ENCODE results near the gene SERPINH1. TPM values are rescaled to one million over a fixed set of nuclear protein-coding genes. Genes with fewer than 3 reads are reported as not detected.
A peak's percentile ranks its signal among the peaks of the same experiment; 100 is the strongest.

Gene SERPINH1
- polyA plus RNA-seq, 4 donors = 8.1 to 151 (median 33.6) TPM

- no peaks in the 10 kb centered on the region for H3K9me3 ChIP-seq (ENCODE audit: control insufficient read depth in 2 of 2, insufficient read depth in 1 of 2, low read depth in 1 of 2, low read length in 1 of 2)
- no peak overlapping the region for H3K4me3 ChIP-seq (ENCODE audit: low read depth in 1 of 3, low read length in 3 of 3)
- peaks cover 0 to 4% (median 0%) of the 10 kb centered on the region in 3 donors for H3K27me3 ChIP-seq (ENCODE audit: control insufficient read depth in 3 of 3, insufficient read depth in 3 of 3, low read length in 3 of 3)
- DNase-seq (no peak), FAIRE-seq (no peak)
- H3K4me1 ChIP-seq (ENCODE audit: control insufficient read depth in 3 of 3, insufficient read depth in 2 of 3, low read depth in 1 of 3, low read length in 2 of 3) = peaks cover 0 to 30% (median 0%) of the 10 kb centered on the region in 3 donors
- no peaks in the 10 kb centered on the region for H3K36me3 ChIP-seq (ENCODE audit: control insufficient read depth in 3 of 3, insufficient read depth in 2 of 3, low read depth in 1 of 3, low read length in 3 of 3)
- WGBS, 3 donors = 94 to 96% (median 94%) methylated on average over 5 of the region's 5 CpGs
- H3K27ac ChIP-seq (ENCODE audit: low read depth in 1 of 3, low read length in 2 of 3) = no peak overlapping the region
Measured at GRCh38 chr11:75527130-75527529, 34.9 kb upstream of the SERPINH1 start.

GRCh38 chr11:75527938-75528735 is 33.9 kb upstream of the SERPINH1 start:
- WGBS, 3 donors = 61 to 65% (median 62%) methylated on average over 10 of the region's 10 CpGs
- DNase-seq (no peak), FAIRE-seq (no peak)
- H3K9me3 ChIP-seq (ENCODE audit: control insufficient read depth in 2 of 2, insufficient read depth in 1 of 2, low read depth in 1 of 2, low read length in 1 of 2) = no peaks in the 10 kb centered on the region
- H3K4me3 ChIP-seq (ENCODE audit: low read depth in 1 of 3, low read length in 3 of 3) = no peak overlapping the region
- H3K27ac ChIP-seq (ENCODE audit: low read depth in 1 of 3, low read length in 2 of 3) = no peak overlapping the region
- H3K27me3 ChIP-seq (ENCODE audit: control insufficient read depth in 3 of 3, insufficient read depth in 3 of 3, low read length in 3 of 3) = peaks cover 0 to 4% (median 0%) of the 10 kb centered on the region in 3 donors
- H3K4me1 ChIP-seq (ENCODE audit: control insufficient read depth in 3 of 3, insufficient read depth in 2 of 3, low read depth in 1 of 3, low read length in 2 of 3) = peaks cover 0 to 22% (median 0%) of the 10 kb centered on the region in 3 donors
- no peaks in the 10 kb centered on the region for H3K36me3 ChIP-seq (ENCODE audit: control insufficient read depth in 3 of 3, insufficient read depth in 2 of 3, low read depth in 1 of 3, low read length in 3 of 3)

- WGBS, 3 donors = 74 to 88% (median 87%) methylated on average over 3 of the region's 3 CpGs
Measured at GRCh38 chr11:75530577-75530976, 31.5 kb upstream of the SERPINH1 start.

GRCh38 chr11:75531325-75531724 is 30.7 kb upstream of the SERPINH1 start:
- H3K36me3 ChIP-seq (ENCODE audit: control insufficient read depth in 3 of 3, insufficient read depth in 2 of 3, low read depth in 1 of 3, low read length in 3 of 3) = no peaks in the 10 kb centered on the region
- H3K4me1 ChIP-seq (ENCODE audit: control insufficient read depth in 3 of 3, insufficient read depth in 2 of 3, low read depth in 1 of 3, low read length in 2 of 3) = peaks cover 0 to 17% (median 0%) of the 10 kb centered on the region in 3 donors
- FAIRE-seq = no peak
- no peaks in the 10 kb centered on the region for H3K9me3 ChIP-seq (ENCODE audit: control insufficient read depth in 2 of 2, insufficient read depth in 1 of 2, low read depth in 1 of 2, low read length in 1 of 2)
- WGBS, 3 donors = 75 to 89% (median 77%) methylated on average over 4 of the region's 4 CpGs
- DNase-seq = no peak
- H3K27ac ChIP-seq (ENCODE audit: low read depth in 1 of 3, low read length in 2 of 3) = no peak overlapping the region
- no peak overlapping the region for H3K4me3 ChIP-seq (ENCODE audit: low read depth in 1 of 3, low read length in 3 of 3)
- no peaks in the 10 kb centered on the region for H3K27me3 ChIP-seq (ENCODE audit: control insufficient read depth in 3 of 3, insufficient read depth in 3 of 3, low read length in 3 of 3)

More at GRCh38 chr11:75530577-75530976, 31.5 kb upstream of the SERPINH1 start:
- no peaks in the 10 kb centered on the region for H3K36me3 ChIP-seq (ENCODE audit: control insufficient read depth in 3 of 3, insufficient read depth in 2 of 3, low read depth in 1 of 3, low read length in 3 of 3)
- H3K27me3 ChIP-seq (ENCODE audit: control insufficient read depth in 3 of 3, insufficient read depth in 3 of 3, low read length in 3 of 3) = no peaks in the 10 kb centered on the region
- H3K9me3 ChIP-seq (ENCODE audit: control insufficient read depth in 2 of 2, insufficient read depth in 1 of 2, low read depth in 1 of 2, low read length in 1 of 2) = no peaks in the 10 kb centered on the region
- H3K4me3 ChIP-seq (ENCODE audit: low read depth in 1 of 3, low read length in 3 of 3) = no peak overlapping the region
- FAIRE-seq = no peak
- no peak for DNase-seq
- H3K4me1 ChIP-seq (ENCODE audit: control insufficient read depth in 3 of 3, insufficient read depth in 2 of 3, low read depth in 1 of 3, low read length in 2 of 3) = peaks cover 0 to 17% (median 0%) of the 10 kb centered on the region in 3 donors
- no peak overlapping the region for H3K27ac ChIP-seq (ENCODE audit: low read depth in 1 of 3, low read length in 2 of 3)

GRCh38 chr11:75532200-75533048 is 29.6 kb upstream of the SERPINH1 start:
- DNase-seq (peak; percentile 82 to 83), FAIRE-seq (no peak)
- H3K9me3 ChIP-seq (ENCODE audit: control insufficient read depth in 2 of 2, insufficient read depth in 1 of 2, low read depth in 1 of 2, low read length in 1 of 2) = no peaks in the 10 kb centered on the region
- H3K27ac ChIP-seq (ENCODE audit: low read depth in 1 of 3, low read length in 2 of 3) = no peak overlapping the region
- peaks cover 0 to 13% (median 0%) of the 10 kb centered on the region in 3 donors for H3K4me1 ChIP-seq (ENCODE audit: control insufficient read depth in 3 of 3, insufficient read depth in 2 of 3, low read depth in 1 of 3, low read length in 2 of 3)
- H3K27me3 ChIP-seq (ENCODE audit: control insufficient read depth in 3 of 3, insufficient read depth in 3 of 3, low read length in 3 of 3) = no peaks in the 10 kb centered on the region
- WGBS, 3 donors = 34 to 42% (median 41%) methylated on average over 7 of the region's 7 CpGs
- H3K4me3 ChIP-seq (ENCODE audit: low read depth in 1 of 3, low read length in 3 of 3) = no peak overlapping the region
- no peaks in the 10 kb centered on the region for H3K36me3 ChIP-seq (ENCODE audit: control insufficient read depth in 3 of 3, insufficient read depth in 2 of 3, low read depth in 1 of 3, low read length in 3 of 3)

GRCh38 chr11:75533896-75534258 is 28.2 kb upstream of the SERPINH1 start:
- WGBS, 3 donors = 13 to 55% (median 24%) methylated on average over 1 of the region's 1 CpG
- Histone ChIP-seq H3K27ac (ENCODE audit: low read depth in 1 of 3, low read length in 2 of 3) (peak overlapping the region in 1 of 3 donors; percentile 19), H3K9me3 (ENCODE audit: control insufficient read depth in 2 of 2, insufficient read depth in 1 of 2, low read depth in 1 of 2, low read length in 1 of 2) (no peaks in the 10 kb centered on the region), H3K4me3 (ENCODE audit: low read depth in 1 of 3, low read length in 3 of 3) (no peak overlapping the region), H3K27me3 (ENCODE audit: control insufficient read depth in 3 of 3, insufficient read depth in 3 of 3, low read length in 3 of 3) (no peaks in the 10 kb centered on the region), H3K36me3 (ENCODE audit: control insufficient read depth in 3 of 3, insufficient read depth in 2 of 3, low read depth in 1 of 3, low read length in 3 of 3) (no peaks in the 10 kb centered on the region), H3K4me1 (ENCODE audit: control insufficient read depth in 3 of 3, insufficient read depth in 2 of 3, low read depth in 1 of 3, low read length in 2 of 3) (peaks cover 0 to 13% (median 0%) of the 10 kb centered on the region in 3 donors)
- DNase-seq = no peak
- FAIRE-seq = no peak

GRCh38 chr11:75534259-75535069 is 27.6 kb upstream of the SERPINH1 start:
- H3K27me3 ChIP-seq (ENCODE audit: control insufficient read depth in 3 of 3, insufficient read depth in 3 of 3, low read length in 3 of 3) = no peaks in the 10 kb centered on the region
- FAIRE-seq = no peak
- H3K4me3 ChIP-seq (ENCODE audit: low read depth in 1 of 3, low read length in 3 of 3) = no peak overlapping the region
- H3K4me1 ChIP-seq (ENCODE audit: control insufficient read depth in 3 of 3, insufficient read depth in 2 of 3, low read depth in 1 of 3, low read length in 2 of 3) = peaks cover 0 to 13% (median 0%) of the 10 kb centered on the region in 3 donors
- peak; percentile 87 to 91 for DNase-seq
- no peaks in the 10 kb centered on the region for H3K9me3 ChIP-seq (ENCODE audit: control insufficient read depth in 2 of 2, insufficient read depth in 1 of 2, low read depth in 1 of 2, low read length in 1 of 2)
- WGBS, 3 donors = 22 to 42% (median 33%) methylated on average over 15 of the region's 15 CpGs
- H3K36me3 ChIP-seq (ENCODE audit: control insufficient read depth in 3 of 3, insufficient read depth in 2 of 3, low read depth in 1 of 3, low read length in 3 of 3) = no peaks in the 10 kb centered on the region
- peak overlapping the region in 2 of 3 donors; percentile 50 to 65 for H3K27ac ChIP-seq (ENCODE audit: low read depth in 1 of 3, low read length in 2 of 3)

- H3K27ac ChIP-seq (ENCODE audit: low read depth in 1 of 3, low read length in 2 of 3) = peak overlapping the region in 2 of 3 donors; percentile 50 to 65
- WGBS, 3 donors = 59 to 92% (median 83%) methylated on average over 1 of the region's 1 CpG
- no peak for FAIRE-seq
Measured at GRCh38 chr11:75535071-75535470, 27.0 kb upstream of the SERPINH1 start.

More at GRCh38 chr11:75535071-75535470, 27.0 kb upstream of the SERPINH1 start:
- no peak for DNase-seq
- Histone ChIP-seq H3K4me3 (ENCODE audit: low read depth in 1 of 3, low read length in 3 of 3) (no peak overlapping the region), H3K36me3 (ENCODE audit: control insufficient read depth in 3 of 3, insufficient read depth in 2 of 3, low read depth in 1 of 3, low read length in 3 of 3) (no peaks in the 10 kb centered on the region), H3K4me1 (ENCODE audit: control insufficient read depth in 3 of 3, insufficient read depth in 2 of 3, low read depth in 1 of 3, low read length in 2 of 3) (peaks cover 0 to 13% (median 0%) of the 10 kb centered on the region in 3 donors), H3K9me3 (ENCODE audit: control insufficient read depth in 2 of 2, insufficient read depth in 1 of 2, low read depth in 1 of 2, low read length in 1 of 2) (no peaks in the 10 kb centered on the region), H3K27me3 (ENCODE audit: control insufficient read depth in 3 of 3, insufficient read depth in 3 of 3, low read length in 3 of 3) (no peaks in the 10 kb centered on the region)

Data from small intestine (tissue), 7 donors.